CD4-positive, alpha-beta T cell treated with Interleukin-21 for 1 hour (primary cell): ENCODE measurements around the gene CACNA1A.
"Not testable (repeated sequence)": the region's sequence is repeated elsewhere in the genome, so short reads cannot be mapped to it uniquely, and the experiment has no call there.

Source experiments
- DNase-seq: peaks from one replicate; pipeline ENCODE4 v3.0.0-alpha.2; 2020

The CACNA1A gene

GRCh38 chr19:13220847-13221246 is 285.4 kb downstream of the CACNA1A start:
- no peak for DNase-seq

DNA sequence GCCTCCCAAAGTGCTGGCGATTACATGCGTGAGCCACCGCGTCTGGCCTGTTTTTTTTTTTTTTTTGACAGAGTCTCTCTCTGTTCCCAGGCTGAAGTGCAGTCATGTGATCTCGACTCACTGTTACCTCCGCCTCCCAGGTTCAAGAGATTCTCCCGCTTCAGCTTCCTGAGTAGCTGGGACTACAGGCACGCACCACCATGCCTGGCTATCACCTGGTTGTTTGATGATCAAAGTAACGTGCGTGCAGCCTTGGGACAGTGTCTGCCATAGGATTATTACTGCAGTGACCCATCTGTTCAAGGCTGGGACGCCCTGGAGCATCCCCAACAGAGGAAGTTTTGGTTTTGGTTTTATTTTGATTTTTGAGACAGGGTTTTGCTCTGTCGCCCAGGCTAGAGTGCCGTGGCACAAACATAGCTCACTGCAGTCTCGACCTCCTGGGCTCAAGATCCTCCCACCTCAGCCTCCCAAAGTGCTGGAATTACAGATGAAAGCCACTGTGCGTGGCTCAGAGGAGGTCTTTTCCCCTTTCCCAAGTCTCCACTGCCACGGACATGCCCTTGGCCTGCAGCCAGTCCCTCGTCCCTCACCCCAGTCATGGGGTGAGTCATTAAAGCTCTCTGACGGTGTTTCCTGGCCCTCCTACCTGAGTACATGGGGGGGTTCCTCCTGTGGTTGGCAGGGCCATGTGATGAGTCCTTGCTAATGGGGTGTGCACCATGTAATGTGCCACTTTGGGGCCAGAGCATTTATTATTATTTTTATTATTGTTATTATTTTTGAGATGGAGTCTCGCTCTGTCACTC is 290.5 kb downstream of the CACNA1A start:
- peak; percentile 61 for DNase-seq

DNA sequence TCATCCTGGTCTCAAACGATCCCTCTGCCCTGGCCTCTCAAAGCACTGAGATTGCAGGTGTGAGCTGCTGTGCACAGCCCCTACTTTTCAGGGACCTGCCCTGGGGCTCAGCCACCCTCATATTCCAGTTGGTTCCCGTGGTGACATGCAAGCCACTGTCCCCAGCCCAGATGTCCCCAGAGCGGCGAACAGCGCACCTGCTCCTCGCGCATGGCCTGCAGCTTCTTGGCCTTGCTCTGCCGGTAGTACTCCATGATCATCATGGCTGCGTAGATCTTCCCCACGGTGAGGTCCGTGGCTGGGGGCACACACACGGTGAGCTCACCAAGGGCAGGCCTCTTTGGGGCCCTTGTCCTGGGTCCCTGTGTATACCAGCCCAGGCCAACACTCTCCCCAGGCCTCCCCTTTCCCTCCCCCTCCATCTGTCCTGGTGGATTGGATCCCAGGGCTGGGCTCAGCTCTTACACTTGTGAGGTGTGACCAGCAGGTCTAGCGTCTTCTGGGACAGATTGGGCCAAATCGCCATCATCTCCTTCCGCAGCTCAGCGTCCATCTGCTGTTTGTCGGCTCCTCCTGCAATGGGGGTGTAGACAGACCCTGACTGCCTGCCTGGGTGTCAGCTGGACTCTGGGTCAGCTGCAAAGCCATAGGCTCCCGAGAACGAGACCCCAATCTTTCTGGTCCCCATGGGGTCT is 292.1 kb downstream of the CACNA1A start:
- DNase-seq = no peak

DNA sequence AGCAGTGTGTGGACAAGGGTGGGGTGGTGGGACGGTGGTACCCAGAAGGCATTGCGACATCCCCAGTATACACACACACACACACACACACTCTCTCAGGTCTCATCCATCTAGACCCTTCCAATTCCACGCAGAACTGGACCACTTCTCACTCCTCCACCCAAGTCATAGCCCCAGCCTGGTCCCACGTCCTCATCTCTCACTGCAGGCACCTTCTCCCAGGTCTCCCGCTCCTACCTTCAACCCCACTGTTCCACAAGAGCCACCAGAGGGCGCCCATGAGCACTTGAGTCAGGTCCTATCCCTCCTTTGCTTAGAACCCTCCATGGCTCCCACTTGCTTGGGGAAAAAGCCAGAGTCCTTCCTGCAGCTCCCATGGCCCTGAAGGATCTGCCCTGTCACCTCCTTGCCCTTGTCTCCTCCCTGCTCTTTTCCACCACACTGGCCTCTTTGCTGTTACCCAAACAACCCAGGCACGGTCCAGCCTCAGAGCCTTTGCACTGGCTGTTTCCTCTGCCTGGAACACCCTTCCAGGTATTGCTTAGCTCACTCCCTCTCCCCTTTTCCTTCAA is 293.4 kb downstream of the CACNA1A start:
- DNase-seq = peak; percentile 78

- no peak for DNase-seq
These were observed 294.6 kb downstream of the CACNA1A start for GRCh38 chr19:13211426-13212308.

GRCh38 chr19:13210941-13211340 is 295.3 kb downstream of the CACNA1A start:
- no peak for DNase-seq

DNA sequence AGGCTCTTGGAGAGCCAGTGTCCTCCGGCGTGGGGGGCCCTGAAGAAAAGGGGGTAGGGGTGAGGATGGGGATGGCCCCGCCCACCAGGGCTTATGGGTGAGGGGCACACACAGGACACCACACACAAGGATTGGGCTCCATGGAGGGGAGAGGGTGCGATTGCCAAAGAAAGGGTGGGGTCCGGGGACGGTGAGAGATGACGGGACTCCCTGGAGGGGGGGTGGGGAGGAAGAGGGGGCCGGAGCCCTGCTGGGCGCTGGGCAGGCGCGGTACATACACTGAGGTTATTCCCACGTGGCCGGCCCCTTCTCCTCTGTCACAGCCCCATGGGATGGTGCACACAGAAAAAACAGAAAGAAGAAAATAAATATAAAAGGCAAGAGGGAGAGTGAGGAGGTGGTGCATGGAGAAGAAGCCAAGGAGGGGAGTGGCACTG is 295.9 kb downstream of the CACNA1A start:
- no peak for DNase-seq

DNA sequence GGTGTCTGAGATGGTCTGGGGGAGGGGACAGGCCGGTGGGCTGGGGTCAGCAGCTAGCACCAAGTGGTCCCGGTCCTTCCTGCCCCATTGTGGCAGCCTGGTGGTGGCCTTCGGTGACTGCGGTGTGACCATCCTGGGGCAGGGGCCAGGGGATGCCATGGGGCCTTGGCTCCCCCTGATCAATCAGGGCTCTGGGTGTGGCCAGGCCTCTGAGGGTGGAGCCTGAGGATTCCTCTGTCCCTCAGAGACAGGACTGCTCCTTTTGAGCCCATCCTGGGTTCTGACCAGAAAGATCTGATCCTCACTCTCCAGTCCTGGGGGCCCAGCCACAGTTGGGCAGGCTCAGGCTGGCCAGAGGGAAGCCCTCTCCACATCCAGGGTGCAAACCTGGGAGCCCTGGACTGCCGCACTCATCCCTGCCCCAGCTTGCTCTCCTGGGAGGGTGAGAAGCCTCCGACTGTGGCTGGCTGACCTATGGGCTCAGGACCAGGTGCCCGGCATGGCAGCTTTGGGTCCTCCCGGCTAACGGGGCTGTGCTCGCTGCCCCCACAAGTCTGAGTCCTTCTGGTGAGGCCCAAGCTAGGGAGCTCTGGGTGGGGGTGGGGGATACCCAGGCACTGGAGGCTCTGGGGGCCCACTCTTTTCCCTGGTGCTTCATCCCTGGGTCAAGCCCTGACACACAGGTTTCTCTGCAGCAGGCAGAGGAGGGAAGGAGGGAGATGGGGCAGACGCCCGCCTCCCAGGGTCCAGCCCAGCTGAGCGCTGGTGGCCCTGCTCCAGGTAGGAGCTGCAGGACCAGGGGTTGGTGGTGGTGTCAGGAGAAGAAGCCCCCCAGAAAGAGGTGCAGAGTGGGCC is 296.6 kb downstream of the CACNA1A start:
- DNase-seq = no peak

GRCh38 chr19:13208672-13209483 is 297.4 kb downstream of the CACNA1A start:
- no peak for DNase-seq

- DNase-seq = peak; percentile 64
These were observed 298.2 kb downstream of the CACNA1A start for GRCh38 chr19:13207846-13208671.

GRCh38 chr19:13207237-13207845 is 298.9 kb downstream of the CACNA1A start:
- no peak for DNase-seq

DNA sequence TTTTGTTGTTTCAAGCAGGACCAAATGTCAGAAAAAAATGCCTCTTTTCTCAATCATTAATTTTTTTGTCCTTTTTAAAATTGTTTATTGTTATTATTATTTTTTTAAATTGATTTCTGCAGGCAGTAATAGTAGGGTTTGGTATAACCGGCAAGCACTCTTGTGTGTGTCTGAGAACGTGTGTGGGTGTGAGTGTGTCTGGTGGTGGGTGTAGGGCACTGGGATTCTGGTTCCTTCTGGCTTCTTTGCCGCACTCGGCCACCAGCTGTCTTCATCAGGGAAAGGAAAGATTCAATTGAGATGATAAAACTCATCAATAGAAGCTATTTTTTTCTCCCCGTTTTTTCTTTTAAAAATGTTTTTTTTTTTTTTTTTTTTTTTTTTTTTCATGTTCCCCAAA is 299.7 kb downstream of the CACNA1A start:
- DNase-seq = no peak

GRCh38 chr19:13202112-13202511 is 304.2 kb downstream of the CACNA1A start:
- not testable (repeated sequence) for DNase-seq

GRCh38 chr19:13198634-13199033 is 307.6 kb downstream of the CACNA1A start:
- DNase-seq = no peak

- peak; percentile 75 for DNase-seq
These were observed 310.6 kb downstream of the CACNA1A start for GRCh38 chr19:13195678-13196077.

- no peak for DNase-seq
These were observed 315.3 kb downstream of the CACNA1A start for GRCh38 chr19:13190781-13191540.

DNA sequence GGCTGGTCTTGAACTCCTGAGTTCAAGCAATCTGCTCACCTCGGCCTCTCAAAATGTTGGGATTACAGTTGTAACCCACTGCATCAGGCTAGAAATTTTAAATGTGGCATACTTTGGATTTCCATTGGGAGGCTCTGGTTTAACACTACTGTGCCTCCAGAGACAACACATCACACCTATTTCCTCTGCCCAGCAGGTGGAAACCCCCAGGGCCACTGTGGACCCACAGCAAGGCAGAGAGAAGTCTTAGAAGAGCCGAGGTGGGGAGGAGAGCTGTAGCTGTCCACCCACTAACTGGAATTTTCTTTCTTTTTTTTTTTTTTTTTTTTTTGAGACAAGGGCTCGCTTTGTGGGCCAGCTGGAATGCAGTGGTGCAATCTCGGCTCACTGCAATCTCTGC is 316.7 kb downstream of the CACNA1A start:
- DNase-seq = no peak

- DNase-seq = no peak
These were observed 318.9 kb downstream of the CACNA1A start for GRCh38 chr19:13187419-13187818.

DNA sequence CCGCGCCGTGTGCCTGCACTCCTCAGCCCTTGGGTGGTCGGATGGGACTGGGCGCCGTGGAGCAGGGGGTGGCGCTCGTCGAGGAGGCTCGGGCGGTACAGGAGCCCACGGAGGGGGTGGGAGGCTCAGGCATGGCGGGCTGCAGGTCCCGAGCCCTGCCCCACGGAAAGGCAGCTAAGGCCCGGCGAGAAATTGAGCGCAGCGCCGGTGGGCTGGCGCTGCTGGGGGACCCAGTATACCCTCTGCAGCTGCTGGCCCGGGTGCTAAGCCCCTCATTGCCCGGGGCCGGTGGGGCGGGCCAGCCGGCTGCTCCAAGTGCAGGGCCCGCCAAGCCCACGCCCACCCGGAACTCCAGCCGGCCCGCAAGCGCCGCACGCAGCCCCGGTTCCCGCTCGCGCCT is 319.6 kb downstream of the CACNA1A start:
- DNase-seq = not testable (repeated sequence)
